A549 (cell line): ENCODE measurements around the gene ACADM. TPM values are rescaled to one million over a fixed set of nuclear protein-coding genes. Genes with fewer than 3 reads are reported as not detected.

Experiments
- ATAC-seq, 2 experiments: fragments of 200-7000 bp in 1 of 2; fragments of >200 bp in 1 of 2; cut with Nextera tagmentation in 1 of 2; cut with Tn5 transposase in 1 of 2; 3 replicates each; pipeline versions ENCODE4 v1.8.0 to v1.9.1; 2018 to 2020; ENCODE audit warnings: mild to moderate bottlenecking in 1 of 2, moderate library complexity in 1 of 2
- CTCF ChIA-PET: fragments of 300-600 bp; sonication (Branson Sonifier 250); formaldehyde crosslinking; extraction: SDS; loops from one replicate; lab custom pipeline; 2021; ENCODE audit warnings: antibody characterized with exemption, inconsistent platforms; lab: Yijun Ruan, JAX
- POLR2A ChIA-PET: fragments of 350-600 bp; formaldehyde crosslinking; extraction: SDS; loops from one replicate; lab custom pipeline; 2021; ENCODE audit warnings: antibody characterized with exemption, inconsistent platforms; lab: Yijun Ruan, JAX
- DNase-seq, 2 experiments: peaks; one replicate each; pipeline versions ENCODE4 v3.0.0 to v3.0.0-alpha.2; 2011 to 2016; ENCODE audit warnings: low read depth in 1 of 2, low spot score in 1 of 2
- FAIRE-seq: peaks from 2 replicates; lab custom pipeline; 2011; peaks lifted over from hg19 to GRCh38; lab: Jason Lieb, UNC
- H3K27ac ChIP-seq, 2 experiments: fragments of >200 bp; sonication (Bioruptor Twin); formaldehyde crosslinking; 3 replicates each; pipeline ENCODE4 v1.5.1; 2016 to 2017
- H3K4me1 ChIP-seq: fragments of >200 bp; sonication (Bioruptor Twin); formaldehyde crosslinking; 3 replicates; pipeline ENCODE4 v1.6.1; 2016
- H3K4me2 ChIP-seq: fragments of >200 bp; sonication (Bioruptor Twin); formaldehyde crosslinking; 3 replicates; pipeline ENCODE4 v1.6.1; 2016
- H3K4me3 ChIP-seq: fragments of >200 bp; sonication (Bioruptor Twin); formaldehyde crosslinking; 3 replicates; pipeline ENCODE4 v1.5.1; 2016
- H3K9me3 ChIP-seq: fragments of >200 bp; sonication (Bioruptor Twin); formaldehyde crosslinking; 3 replicates; pipeline ENCODE4 v1.6.1; 2016
- FOSB ChIP-seq: fragments of 250-450 bp; sonication (Bioruptor Pico); IDR thresholded peaks from 2 replicates; pipeline ENCODE4 v1.5.0; 2020; ENCODE audit warnings: mild to moderate bottlenecking, moderate library complexity
- HOXB5 ChIP-seq: fragments of 250-450 bp; sonication (Bioruptor Pico); IDR thresholded peaks from 2 replicates; pipeline ENCODE4 v1.5.0; 2020; ENCODE audit warnings: mild to moderate bottlenecking, moderate library complexity
- JUN ChIP-seq, 2 experiments: fragments of >200 bp; sonication (Bioruptor Twin); formaldehyde crosslinking; IDR thresholded peaks; 2 replicates in 1 of 2; 3 replicates in 1 of 2; pipeline ENCODE4 v1.6.1; 2016 to 2017
- MAFK ChIP-seq: fragments of 450-650 bp; IDR thresholded peaks from 2 replicates; pipeline ENCODE4 v1.6.1; 2014; ENCODE audit not compliant: partially characterized antibody
- MAZ ChIP-seq: fragments of 150-350 bp; IDR thresholded peaks from 2 replicates; pipeline ENCODE4 v1.6.1; 2014; ENCODE audit warnings: antibody characterized with exemption, low read depth, low read length, borderline replicate concordance
- MYC ChIP-seq: IDR thresholded peaks from 2 replicates; pipeline ENCODE4 v1.6.1; 2012; ENCODE audit warnings: mild to moderate bottlenecking, inconsistent platforms, low read length, improper control_type of control experiment, borderline replicate concordance
- PHF8 ChIP-seq: fragments of 200-600 bp; sonication (generic); IDR thresholded peaks from 2 replicates; pipeline ENCODE4 v1.6.1; 2016; ENCODE audit warnings: low read depth, mild to moderate bottlenecking, antibody characterized with exemption, moderate library complexity, borderline replicate concordance
- TFCP2L1 ChIP-seq: fragments of 250-450 bp; sonication (Bioruptor Pico); IDR thresholded peaks from 2 replicates; pipeline ENCODE4 v1.5.0; 2021; ENCODE audit warnings: mild to moderate bottlenecking
- TP53 ChIP-seq: fragments of 250-450 bp; sonication (Bioruptor Pico); IDR thresholded peaks from 2 replicates; pipeline ENCODE4 v1.5.0; 2021; ENCODE audit warnings: mild to moderate bottlenecking, moderate library complexity
- ZFP36 ChIP-seq: fragments of 450-650 bp; IDR thresholded peaks from 2 replicates; pipeline ENCODE4 v1.6.1; 2014; ENCODE audit warnings: borderline replicate concordance; ENCODE audit not compliant: partially characterized antibody
- WGBS: methylation state at CpG from one replicate; pipeline ENCODE4 v1.1.6; 2017; ENCODE audit errors: missing lambda C conversion rate; 5-methylcytosine and 5-hydroxymethylcytosine counted together
- polyA plus RNA-seq, 4 experiments: library from polyadenylated mRNA; depleted of rRNA in 3 of 4; stranded (reverse); fragments of >200 nt; fragmentation: RNase III in 1 of 4; extraction: RNeasy Plus Mini Kit Qiagen cat#74134 plus additional on column Dnase treatment in 1 of 4; gene quantifications; 2 replicates in 3 of 4; 3 replicates in 1 of 4; pipeline ENCODE4 v1.2.3, GENCODE V29; 2011 to 2017
- TF ChIP-seq, protein P1 (sequence below): fragments of >200 bp; sonication (Bioruptor Twin); formaldehyde crosslinking; IDR thresholded peaks from 3 replicates; pipeline ENCODE4 v1.5.1; 2016
- TF ChIP-seq, protein P2 (sequence below): fragments of >200 bp; sonication (Bioruptor Twin); formaldehyde crosslinking; IDR thresholded peaks from 3 replicates; pipeline ENCODE4 v1.6.1; 2016
- TF ChIP-seq, protein P3 (sequence below): IDR thresholded peaks from 2 replicates; pipeline ENCODE4 v1.6.1; 2012
- TF ChIP-seq, protein P4 (sequence below): IDR thresholded peaks from 2 replicates; pipeline ENCODE4 v1.6.1; 2012
- TF ChIP-seq, protein P5 (sequence below): fragments of >200 bp; sonication (Bioruptor Twin); formaldehyde crosslinking; IDR thresholded peaks from 2 replicates; pipeline ENCODE4 v1.6.1; 2016

ACADM gene
- polyA plus RNA-seq, 2 of the 4 experiments (the other 2 are of a cell fraction), result 45.1 to 45.4 TPM

DNA sequence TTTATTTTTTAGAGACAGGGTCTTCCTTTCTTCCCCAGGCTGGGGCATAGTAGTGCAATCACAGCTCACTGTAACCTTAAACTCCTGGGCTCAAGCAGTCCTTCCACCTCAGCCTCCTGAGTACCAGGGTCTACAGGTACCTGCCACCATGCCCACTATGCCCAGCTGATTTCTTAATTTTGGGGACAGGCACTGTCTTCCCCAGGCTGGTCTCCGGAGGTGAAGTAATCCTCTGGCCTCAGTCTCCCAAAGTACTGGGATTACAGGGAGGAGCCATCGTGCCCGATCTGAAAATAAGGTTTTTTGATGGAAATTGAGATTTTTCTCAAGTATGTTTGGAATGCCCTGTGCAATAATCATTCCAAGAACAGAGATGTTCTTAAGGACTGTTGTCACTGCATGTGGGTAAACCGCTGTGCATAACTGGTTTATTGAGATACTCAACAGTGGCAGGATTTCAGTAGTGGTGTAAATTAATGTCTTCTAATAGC lies 71.2 kb downstream of the ACADM start:
- no peak for FAIRE-seq
- 85% methylated on average over 3 of the region's 4 CpGs for WGBS
- H3K4me1 ChIP-seq, result peaks cover 12% of the 10 kb centered on the region
- no peak for ATAC-seq
- H3K4me3 ChIP-seq, result no peak overlapping the region
- POLR2A ChIA-PET, result interaction anchor here (0.7 kb wide), 1 partner anchor 10 kb away, joined by 6 read pairs; the partner anchor contains the start of gene RABGGTB
- TF ChIP-seq MAZ, result no peak
- TF ChIP-seq TFCP2L1 (CRISPR knock-in tag), result 0 out of 2 replicates have a peak, but pooled peaks have one; percentile 71
- TF ChIP-seq, all 56 proteins: peak for 1
- DNase-seq, result no peak
- CTCF ChIA-PET, result no interaction called here
- Histone ChIP-seq H3K9me3 (no peaks in the 10 kb centered on the region), H3K4me2 (no peak overlapping the region), H3K27ac (no peak overlapping the region)

DNA sequence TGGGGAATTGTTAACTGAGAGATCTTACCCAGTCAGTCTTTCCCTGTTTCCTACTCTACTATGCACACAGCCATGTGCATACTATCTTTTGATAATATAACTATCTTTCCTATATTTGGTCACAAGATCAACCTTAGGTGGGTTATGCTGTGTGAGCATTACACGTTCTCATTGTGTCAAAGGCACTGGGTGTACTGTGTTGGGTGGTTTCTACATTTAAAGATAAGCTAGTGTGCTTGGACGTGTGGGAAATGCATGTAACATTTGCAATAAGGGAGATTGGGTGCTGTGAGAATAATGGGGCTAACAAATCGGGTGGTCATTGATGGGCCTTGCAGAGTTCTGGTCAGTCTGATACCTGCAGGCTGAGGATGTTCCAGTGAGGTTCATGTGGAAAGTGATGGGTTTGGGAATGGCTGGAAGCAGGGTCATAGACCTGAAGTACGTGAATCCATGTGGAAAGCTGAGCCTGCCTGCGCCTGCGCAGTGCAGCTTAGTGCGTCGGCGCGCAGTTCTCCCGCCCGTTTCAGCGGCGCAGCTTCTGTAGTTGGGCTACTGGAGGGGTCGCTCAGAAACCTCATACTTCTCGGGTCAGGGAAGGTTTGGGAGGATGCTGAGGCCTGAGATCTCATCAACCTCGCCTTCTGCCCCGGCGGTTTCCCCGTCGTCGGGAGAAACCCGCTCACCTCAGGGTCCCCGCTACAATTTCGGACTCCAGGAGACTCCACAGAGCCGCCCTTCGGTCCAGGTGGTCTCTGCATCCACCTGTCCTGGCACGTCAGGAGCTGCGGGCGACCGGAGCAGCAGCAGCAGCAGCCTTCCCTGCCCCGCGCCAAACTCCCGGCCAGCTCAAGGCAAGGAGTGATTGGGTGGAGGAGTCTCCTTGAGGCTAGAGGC lies 72.1 kb downstream of the ACADM start, which contains the start of gene MSH4:
Gene MSH4 (plus strand): TSS at position 507 of the 897 bp plus-strand sequence. CDS start 104 bp downstream, at position 611.
- no peak within 1 kb of the TSS for H3K4me2 ChIP-seq
- POLR2A ChIA-PET, result interaction anchor here (1.5 kb wide), 1 partner anchor 10 kb away, joined by 7 read pairs; the partner anchor contains the start of gene RABGGTB
- no peaks in the 10 kb centered on the region for H3K9me3 ChIP-seq
- no peak within 1 kb of the TSS for H3K4me3 ChIP-seq
- no peak within 1 kb of the TSS for H3K27ac ChIP-seq
- no peak for DNase-seq
- TF ChIP-seq, protein P1, sequence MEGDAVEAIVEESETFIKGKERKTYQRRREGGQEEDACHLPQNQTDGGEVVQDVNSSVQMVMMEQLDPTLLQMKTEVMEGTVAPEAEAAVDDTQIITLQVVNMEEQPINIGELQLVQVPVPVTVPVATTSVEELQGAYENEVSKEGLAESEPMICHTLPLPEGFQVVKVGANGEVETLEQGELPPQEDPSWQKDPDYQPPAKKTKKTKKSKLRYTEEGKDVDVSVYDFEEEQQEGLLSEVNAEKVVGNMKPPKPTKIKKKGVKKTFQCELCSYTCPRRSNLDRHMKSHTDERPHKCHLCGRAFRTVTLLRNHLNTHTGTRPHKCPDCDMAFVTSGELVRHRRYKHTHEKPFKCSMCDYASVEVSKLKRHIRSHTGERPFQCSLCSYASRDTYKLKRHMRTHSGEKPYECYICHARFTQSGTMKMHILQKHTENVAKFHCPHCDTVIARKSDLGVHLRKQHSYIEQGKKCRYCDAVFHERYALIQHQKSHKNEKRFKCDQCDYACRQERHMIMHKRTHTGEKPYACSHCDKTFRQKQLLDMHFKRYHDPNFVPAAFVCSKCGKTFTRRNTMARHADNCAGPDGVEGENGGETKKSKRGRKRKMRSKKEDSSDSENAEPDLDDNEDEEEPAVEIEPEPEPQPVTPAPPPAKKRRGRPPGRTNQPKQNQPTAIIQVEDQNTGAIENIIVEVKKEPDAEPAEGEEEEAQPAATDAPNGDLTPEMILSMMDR, result no peak
- TF ChIP-seq FOSB (CRISPR knock-in tag) (peak; percentile 35; the same call in 1 of the 2 replicates), TP53 (CRISPR knock-in tag) (0 out of 2 replicates have a peak, but pooled peaks have one; percentile 40), TFCP2L1 (CRISPR knock-in tag) (0 out of 2 replicates have a peak, but pooled peaks have one; percentile 68), HOXB5 (CRISPR knock-in tag) (no peak), JUN (IDR thresholded peaks at IDR 0.05) (peak in 1 of 2 experiments; percentile 31; a peak in 1 of 5 replicates)
- TF ChIP-seq, protein P2, sequence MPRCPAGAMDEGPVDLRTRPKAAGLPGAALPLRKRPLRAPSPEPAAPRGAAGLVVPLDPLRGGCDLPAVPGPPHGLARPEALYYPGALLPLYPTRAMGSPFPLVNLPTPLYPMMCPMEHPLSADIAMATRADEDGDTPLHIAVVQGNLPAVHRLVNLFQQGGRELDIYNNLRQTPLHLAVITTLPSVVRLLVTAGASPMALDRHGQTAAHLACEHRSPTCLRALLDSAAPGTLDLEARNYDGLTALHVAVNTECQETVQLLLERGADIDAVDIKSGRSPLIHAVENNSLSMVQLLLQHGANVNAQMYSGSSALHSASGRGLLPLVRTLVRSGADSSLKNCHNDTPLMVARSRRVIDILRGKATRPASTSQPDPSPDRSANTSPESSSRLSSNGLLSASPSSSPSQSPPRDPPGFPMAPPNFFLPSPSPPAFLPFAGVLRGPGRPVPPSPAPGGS, result 0 out of 3 replicates have a peak, but pooled peaks have one; percentile 20
- TF ChIP-seq, protein P3, sequence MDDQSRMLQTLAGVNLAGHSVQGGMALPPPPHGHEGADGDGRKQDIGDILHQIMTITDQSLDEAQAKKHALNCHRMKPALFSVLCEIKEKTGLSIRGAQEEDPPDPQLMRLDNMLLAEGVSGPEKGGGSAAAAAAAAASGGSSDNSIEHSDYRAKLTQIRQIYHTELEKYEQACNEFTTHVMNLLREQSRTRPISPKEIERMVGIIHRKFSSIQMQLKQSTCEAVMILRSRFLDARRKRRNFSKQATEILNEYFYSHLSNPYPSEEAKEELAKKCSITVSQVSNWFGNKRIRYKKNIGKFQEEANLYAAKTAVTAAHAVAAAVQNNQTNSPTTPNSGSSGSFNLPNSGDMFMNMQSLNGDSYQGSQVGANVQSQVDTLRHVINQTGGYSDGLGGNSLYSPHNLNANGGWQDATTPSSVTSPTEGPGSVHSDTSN, result no peak; the same call in 1 of the 2 replicates
- FAIRE-seq, result no peak
- CTCF ChIA-PET, result no interaction called here
- peak; percentile 55 to 56 for ATAC-seq
- peaks cover 4% of the 10 kb centered on the region; the same call in 1 of the 3 replicates for H3K4me1 ChIP-seq
- 92% methylated on average over 17 of the region's 34 CpGs for WGBS

DNA sequence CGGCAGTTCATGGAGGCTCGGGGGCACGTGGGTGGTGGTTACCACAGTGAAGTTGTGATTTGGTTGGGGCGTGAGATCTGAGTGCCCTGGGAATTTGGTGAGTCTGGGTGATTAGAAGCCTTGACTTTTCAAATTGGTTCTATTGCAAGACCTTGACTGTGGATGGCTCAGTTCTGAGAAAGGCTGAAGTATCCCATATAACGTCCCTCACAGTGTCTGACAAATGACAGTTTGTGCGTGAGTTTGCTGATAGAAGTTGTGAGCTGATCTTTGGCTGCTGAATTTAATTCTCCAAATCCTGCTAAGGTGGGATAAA lies 72.7 kb downstream of the ACADM start:
- ChIA-PET POLR2A (interaction anchor here (1.5 kb wide), 1 partner anchor 11 kb away, joined by 7 read pairs; the partner anchor contains the start of gene RABGGTB), CTCF (no interaction called here)
- Histone ChIP-seq H3K4me1 (peaks cover 1% of the 10 kb centered on the region; the same call in 1 of the 3 replicates), H3K9me3 (no peaks in the 10 kb centered on the region), H3K27ac (no peak overlapping the region), H3K4me2 (no peak overlapping the region), H3K4me3 (no peak overlapping the region)
- no peak for DNase-seq
- peak in 1 of 2 experiments; percentile 49; a peak in 3 of 6 replicates for ATAC-seq
- FAIRE-seq, result no peak
- TF ChIP-seq MAFK (no peak), PHF8 (no peak), ZFP36 (no peak), MYC (no peak)
- TF ChIP-seq, protein P4, sequence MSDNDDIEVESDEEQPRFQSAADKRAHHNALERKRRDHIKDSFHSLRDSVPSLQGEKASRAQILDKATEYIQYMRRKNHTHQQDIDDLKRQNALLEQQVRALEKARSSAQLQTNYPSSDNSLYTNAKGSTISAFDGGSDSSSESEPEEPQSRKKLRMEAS, result no peak
- TF ChIP-seq, protein P5, sequence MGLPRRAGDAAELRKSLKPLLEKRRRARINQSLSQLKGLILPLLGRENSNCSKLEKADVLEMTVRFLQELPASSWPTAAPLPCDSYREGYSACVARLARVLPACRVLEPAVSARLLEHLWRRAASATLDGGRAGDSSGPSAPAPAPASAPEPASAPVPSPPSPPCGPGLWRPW, result no peak
- WGBS, result 89% methylated on average over 3 of the region's 6 CpGs
